Neural progenitor cell (in vitro differentiated cells): ENCODE data around the gene ZNF736.

Experiments
- CTCF ChIP-seq: fragments of 200-600 bp; sonication (generic); IDR thresholded peaks from 2 replicates; pipeline ENCODE4 v1.5.1; 2017; ENCODE audit warnings: antibody characterized with exemption, mild to moderate bottlenecking
- EZH2 ChIP-seq: fragments of 200-600 bp; sonication (generic); IDR thresholded peaks from 2 replicates; pipeline ENCODE4 v1.6.1; 2017; ENCODE audit warnings: antibody characterized with exemption, mild to moderate bottlenecking, moderate library complexity
- EZH2phosphoT487 ChIP-seq: fragments of 200-600 bp; sonication (generic); IDR thresholded peaks from 2 replicates; pipeline ENCODE4 v1.6.1; 2017; ENCODE audit warnings: antibody characterized with exemption

DNA sequence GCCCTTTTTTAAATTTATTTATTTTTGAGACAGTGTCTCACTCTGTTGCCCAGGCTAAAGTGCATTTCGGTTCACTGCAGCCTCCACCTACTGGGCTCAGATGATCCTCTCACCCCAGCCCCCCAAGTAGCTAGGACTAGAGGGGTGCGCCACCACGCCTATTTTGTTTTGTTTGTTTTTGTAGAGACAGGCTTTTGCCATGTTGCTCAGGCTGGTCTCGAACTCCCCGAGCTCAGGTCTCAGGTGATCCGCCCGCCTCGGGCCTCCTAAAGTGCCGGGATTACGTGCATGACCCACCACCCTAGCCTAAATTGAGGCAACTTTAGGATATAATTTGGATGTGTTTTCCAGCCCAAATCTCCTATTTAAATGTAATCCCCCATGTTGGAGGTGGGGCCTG, 805 bp downstream of the ZNF736 start:
- TF ChIP-seq CTCF (no peak), EZH2 (no peak), EZH2phosphoT487 (no peak)
